Hepatocyte (in vitro differentiated cells): Measurements from ENCODE around the gene SYNJ2. TPM values are rescaled to one million over a fixed set of nuclear protein-coding genes. Genes with fewer than 3 reads are reported as not detected.

ENCODE experiments used
- DNase-seq: peaks from one replicate; pipeline ENCODE4 v3.0.0-alpha.2; 2016; ENCODE audit warnings: low spot score
- H2AFZ ChIP-seq: fragments of 200-600 bp; sonication (generic); 2 replicates; pipeline ENCODE4 v1.6.0; 2016; ENCODE audit warnings: antibody characterized with exemption, mild to moderate bottlenecking
- H3K27ac ChIP-seq: fragments of 200-600 bp; sonication (generic); 2 replicates; pipeline ENCODE4 v1.5.1; 2016; ENCODE audit warnings: mild to moderate bottlenecking
- H3K27me3 ChIP-seq: fragments of 200-600 bp; sonication (generic); 2 replicates; pipeline ENCODE4 v1.6.1; 2016
- H3K36me3 ChIP-seq: fragments of 200-600 bp; sonication (generic); replicated peaks from 2 replicates; pipeline ENCODE4 v1.5.1; 2016; ENCODE audit warnings: low read depth; ENCODE audit not compliant: insufficient read depth
- H3K4me1 ChIP-seq: fragments of 200-600 bp; sonication (generic); 2 replicates; pipeline ENCODE4 v1.5.1; 2016; ENCODE audit warnings: mild to moderate bottlenecking, moderate library complexity; ENCODE audit not compliant: insufficient read depth
- H3K4me2 ChIP-seq: fragments of 200-600 bp; sonication (generic); 2 replicates; pipeline ENCODE4 v1.6.0; 2016
- H3K4me3 ChIP-seq: fragments of 200-600 bp; sonication (generic); 2 replicates; pipeline ENCODE4 v1.5.1; 2016; ENCODE audit warnings: mild to moderate bottlenecking
- H3K79me2 ChIP-seq: fragments of 200-600 bp; sonication (generic); 2 replicates; pipeline ENCODE4 v1.6.0; 2017; ENCODE audit warnings: mild to moderate bottlenecking
- H3K9me2 ChIP-seq: fragments of 200-600 bp; sonication (generic); replicated peaks from 2 replicates; pipeline ENCODE4 v1.6.0; 2017; ENCODE audit warnings: mild to moderate bottlenecking; ENCODE audit not compliant: insufficient read depth
- H3K9me3 ChIP-seq: fragments of 200-600 bp; sonication (generic); 2 replicates; pipeline ENCODE4 v1.5.1; 2016; ENCODE audit warnings: low read depth, mild to moderate bottlenecking
- H4K20me1 ChIP-seq: fragments of 200-600 bp; sonication (generic); 2 replicates; pipeline ENCODE4 v1.6.0; 2016; ENCODE audit warnings: mild to moderate bottlenecking; ENCODE audit not compliant: insufficient read depth, poor library complexity, severe bottlenecking
- EZH2 ChIP-seq: fragments of 200-600 bp; sonication (generic); IDR thresholded peaks from 2 replicates; pipeline ENCODE4 v1.6.1; 2016; ENCODE audit warnings: antibody characterized with exemption, mild to moderate bottlenecking, borderline replicate concordance
- EZH2phosphoT487 ChIP-seq: fragments of 200-600 bp; sonication (generic); IDR thresholded peaks from one replicate; pipeline ENCODE4 v1.6.1; 2018; ENCODE audit warnings: antibody characterized with exemption, mild to moderate bottlenecking, low read depth, moderate library complexity; ENCODE audit not compliant: unreplicated experiment, severe bottlenecking
- WGBS: methylation state at CpG from one replicate; pipeline ENCODE4 v1.1.6; 2016; ENCODE audit warnings: low lambda C conversion rate; ENCODE audit errors: missing lambda C conversion rate; 5-methylcytosine and 5-hydroxymethylcytosine counted together
- polyA plus RNA-seq: library from polyadenylated mRNA; unstranded; fragments of >200 nt; fragmentation: Nextera tagmentation; extraction: Ambion mirVana; gene quantifications from 2 replicates; pipeline ENCODE4 v1.2.1, GENCODE V29; 2016
- total RNA-seq: library from RNA; depleted of rRNA; stranded (reverse); fragments of >200 nt; gene quantifications from 2 replicates; pipeline ENCODE4 v1.2.3, GENCODE V29; 2014
- TF ChIP-seq, protein P1 (sequence below): fragments of 200-600 bp; sonication (generic); IDR thresholded peaks from 2 replicates; pipeline ENCODE4 v1.5.1; 2016; ENCODE audit warnings: antibody characterized with exemption, mild to moderate bottlenecking; ENCODE audit not compliant: poor library complexity

SYNJ2 gene
- total and polyA plus RNA-seq, 2 experiments from 2014 or later = 15.4 to 21.4 TPM

DNA sequence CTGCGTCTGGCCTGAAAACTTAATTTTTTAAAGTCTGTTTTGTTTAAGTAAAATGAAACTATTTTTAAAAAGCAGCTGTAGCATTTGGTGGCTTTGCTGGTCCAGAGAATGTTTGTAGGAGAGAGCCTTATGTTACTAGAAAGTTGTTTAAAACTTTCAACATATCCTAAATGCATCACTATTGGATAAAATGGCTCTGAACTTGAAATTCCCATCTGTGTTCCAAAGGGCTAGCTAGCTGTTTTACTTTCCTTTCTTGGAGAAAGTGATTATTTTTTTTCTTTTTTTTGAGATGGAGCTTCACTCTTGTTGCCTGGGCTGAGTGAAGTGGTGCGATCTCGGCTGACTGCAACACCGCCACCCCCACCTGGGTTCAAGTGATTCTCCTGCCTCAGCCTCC lies 2.5 kb downstream of the SYNJ2 start:
- Histone ChIP-seq H3K27ac (peak overlapping the region; percentile 85), H4K20me1 (no peaks in the 10 kb centered on the region), H3K36me3 (no peaks in the 10 kb centered on the region), H3K27me3 (no peaks in the 10 kb centered on the region), H3K4me2 (peak overlapping the region; percentile 88), H3K9me2 (no peaks in the 10 kb centered on the region), H3K4me3 (no peak overlapping the region), H3K79me2 (peaks cover 58% of the 10 kb centered on the region), H3K4me1 (peaks cover 34% of the 10 kb centered on the region), H2AFZ (no peak overlapping the region), H3K9me3 (no peaks in the 10 kb centered on the region)
- DNase-seq = no peak
- no peak for TF ChIP-seq EZH2
- TF ChIP-seq EZH2phosphoT487 = no peak
- TF ChIP-seq, protein P1, sequence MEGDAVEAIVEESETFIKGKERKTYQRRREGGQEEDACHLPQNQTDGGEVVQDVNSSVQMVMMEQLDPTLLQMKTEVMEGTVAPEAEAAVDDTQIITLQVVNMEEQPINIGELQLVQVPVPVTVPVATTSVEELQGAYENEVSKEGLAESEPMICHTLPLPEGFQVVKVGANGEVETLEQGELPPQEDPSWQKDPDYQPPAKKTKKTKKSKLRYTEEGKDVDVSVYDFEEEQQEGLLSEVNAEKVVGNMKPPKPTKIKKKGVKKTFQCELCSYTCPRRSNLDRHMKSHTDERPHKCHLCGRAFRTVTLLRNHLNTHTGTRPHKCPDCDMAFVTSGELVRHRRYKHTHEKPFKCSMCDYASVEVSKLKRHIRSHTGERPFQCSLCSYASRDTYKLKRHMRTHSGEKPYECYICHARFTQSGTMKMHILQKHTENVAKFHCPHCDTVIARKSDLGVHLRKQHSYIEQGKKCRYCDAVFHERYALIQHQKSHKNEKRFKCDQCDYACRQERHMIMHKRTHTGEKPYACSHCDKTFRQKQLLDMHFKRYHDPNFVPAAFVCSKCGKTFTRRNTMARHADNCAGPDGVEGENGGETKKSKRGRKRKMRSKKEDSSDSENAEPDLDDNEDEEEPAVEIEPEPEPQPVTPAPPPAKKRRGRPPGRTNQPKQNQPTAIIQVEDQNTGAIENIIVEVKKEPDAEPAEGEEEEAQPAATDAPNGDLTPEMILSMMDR = no peak
- WGBS = 97% methylated on average over 4 of the region's 4 CpGs

DNA sequence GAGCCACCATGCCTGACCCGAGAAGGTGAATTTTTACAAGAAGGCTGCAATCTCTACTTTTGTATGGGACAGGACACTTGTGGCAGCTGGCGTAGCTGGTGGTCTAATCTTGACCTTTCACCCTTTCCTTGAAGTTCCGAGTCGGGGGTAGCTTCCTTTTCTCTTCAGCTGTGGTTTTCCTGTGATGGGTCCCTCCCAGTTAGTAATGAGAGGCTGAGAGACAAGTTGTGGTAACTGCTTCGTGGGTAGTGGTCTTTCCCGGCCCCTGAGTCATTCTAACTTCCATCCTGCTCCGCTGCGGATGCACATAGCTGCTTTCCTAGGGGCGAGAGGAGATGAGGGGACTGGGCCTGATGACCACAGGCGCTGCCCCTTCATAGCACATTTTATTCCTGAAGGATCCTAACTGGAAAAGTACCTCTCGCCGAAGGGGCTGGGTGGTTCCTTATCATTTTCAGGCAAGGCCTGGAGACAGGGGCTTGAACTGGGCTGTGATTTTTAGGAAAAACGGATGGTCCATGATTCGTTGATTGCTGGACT lies 3.1 kb downstream of the SYNJ2 start:
- H3K4me3 ChIP-seq = no peak overlapping the region
- H3K4me1 ChIP-seq = peaks cover 41% of the 10 kb centered on the region
- 86% methylated on average over 14 of the region's 14 CpGs for WGBS
- no peaks in the 10 kb centered on the region for H3K36me3 ChIP-seq
- no peaks in the 10 kb centered on the region for H3K9me2 ChIP-seq
- no peaks in the 10 kb centered on the region for H3K27me3 ChIP-seq
- H2AFZ ChIP-seq = no peak overlapping the region
- no peak for TF ChIP-seq EZH2phosphoT487
- TF ChIP-seq, protein P1 = no peak
- TF ChIP-seq EZH2 = no peak
- H3K79me2 ChIP-seq = peaks cover 64% of the 10 kb centered on the region
- H3K4me2 ChIP-seq = peak overlapping the region; percentile 88
- no peak for DNase-seq
- peak overlapping the region; percentile 85 for H3K27ac ChIP-seq
- no peaks in the 10 kb centered on the region for H4K20me1 ChIP-seq
- H3K9me3 ChIP-seq = no peaks in the 10 kb centered on the region

DNA sequence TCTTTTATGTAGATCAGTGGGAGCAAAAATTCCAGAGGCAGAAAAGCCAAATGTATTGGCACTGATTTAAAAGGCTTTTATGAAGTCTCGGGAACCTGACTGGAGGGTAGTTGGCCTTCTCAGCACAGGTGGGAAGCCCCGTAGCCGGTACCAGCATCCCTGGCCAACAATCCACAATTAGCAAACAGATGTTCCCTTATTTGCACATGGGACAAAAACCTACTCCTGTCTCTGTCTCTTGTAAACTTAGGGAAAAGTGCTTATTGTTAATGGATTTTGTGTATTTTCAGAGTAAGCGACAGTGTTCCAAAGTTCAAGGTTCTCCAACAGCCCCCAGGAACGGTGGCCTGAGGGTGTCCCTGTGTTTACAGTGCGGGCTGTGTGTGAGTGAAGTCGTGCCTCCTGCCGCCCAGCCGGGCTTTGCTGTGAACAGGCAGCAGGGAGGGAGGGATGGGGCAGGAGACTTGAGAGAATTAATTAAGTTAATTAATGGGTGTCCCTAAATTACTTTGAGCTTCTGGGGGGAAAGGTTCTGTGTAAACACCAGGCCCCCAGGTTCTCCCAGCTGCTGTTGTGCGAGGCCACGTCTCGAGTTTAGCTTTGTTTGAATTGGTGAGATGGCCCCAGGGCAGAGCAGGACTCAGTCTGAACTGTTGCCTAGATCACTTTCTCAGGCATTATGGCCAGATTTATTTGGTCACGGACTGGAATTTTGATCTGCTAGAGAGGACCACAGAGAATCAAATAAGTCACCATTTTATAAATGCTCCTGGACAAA lies 3.9 kb downstream of the SYNJ2 start:
- H3K27ac ChIP-seq = peak overlapping the region; percentile 85
- H3K36me3 ChIP-seq = no peaks in the 10 kb centered on the region
- H3K79me2 ChIP-seq = peaks cover 72% of the 10 kb centered on the region
- H3K9me3 ChIP-seq = no peaks in the 10 kb centered on the region
- no peaks in the 10 kb centered on the region for H3K27me3 ChIP-seq
- no peak for TF ChIP-seq EZH2
- TF ChIP-seq, protein P1 = no peak
- no peak for TF ChIP-seq EZH2phosphoT487
- H4K20me1 ChIP-seq = no peaks in the 10 kb centered on the region
- no peak overlapping the region for H2AFZ ChIP-seq
- H3K4me2 ChIP-seq = peak overlapping the region; percentile 88
- H3K9me2 ChIP-seq = no peaks in the 10 kb centered on the region
- WGBS = 24% methylated on average over 13 of the region's 13 CpGs
- DNase-seq = peak; percentile 68
- H3K4me1 ChIP-seq = peaks cover 48% of the 10 kb centered on the region
- H3K4me3 ChIP-seq = no peak overlapping the region
